Hematopoietic multipotent progenitor cell (in vitro differentiated cells): Measurements from ENCODE around the gene KCNK1. TPM values are rescaled to one million over a fixed set of nuclear protein-coding genes. Genes with fewer than 3 reads are reported as not detected.

Source experiments
- DNase-seq, 3 donors: peaks; one replicate each; pipeline ENCODE4 v3.0.0-alpha.2; 2011 to 2015; ENCODE audit warnings: low read depth in 2 of 3, low spot score in 2 of 3
- small RNA-seq: library from RNA; depleted of rRNA; stranded (forward); fragments of <200 nt; gene quantifications from one replicate; pipeline ENCODE3, GENCODE V24; 2012
- total RNA-seq: library from RNA; depleted of rRNA; stranded (reverse); fragments of >200 nt; gene quantifications from one replicate; pipeline ENCODE4 v1.2.3, GENCODE V29; 2012

The KCNK1 gene
- total RNA-seq, 1 donor = under 0.01 TPM

DNA sequence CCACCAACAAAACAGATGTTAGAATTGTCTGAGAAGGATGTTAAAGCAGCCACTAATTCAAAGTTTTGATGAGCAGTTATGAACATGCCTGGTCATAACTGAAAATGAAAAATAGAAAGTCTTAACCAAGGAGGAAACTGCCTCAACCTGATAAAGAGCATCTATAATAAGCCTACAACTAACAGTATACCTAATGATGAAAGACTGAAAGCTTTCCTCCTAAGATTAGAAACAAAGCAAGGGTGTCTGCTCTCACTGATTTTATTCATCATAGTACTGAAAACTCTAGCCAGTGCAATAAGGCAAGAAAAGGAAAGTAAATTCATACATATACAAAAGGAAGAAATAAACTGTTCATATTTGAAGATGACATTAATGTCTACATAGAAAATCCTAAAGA is 82.0 kb downstream of the KCNK1 start:
- DNase-seq = no peak

DNA sequence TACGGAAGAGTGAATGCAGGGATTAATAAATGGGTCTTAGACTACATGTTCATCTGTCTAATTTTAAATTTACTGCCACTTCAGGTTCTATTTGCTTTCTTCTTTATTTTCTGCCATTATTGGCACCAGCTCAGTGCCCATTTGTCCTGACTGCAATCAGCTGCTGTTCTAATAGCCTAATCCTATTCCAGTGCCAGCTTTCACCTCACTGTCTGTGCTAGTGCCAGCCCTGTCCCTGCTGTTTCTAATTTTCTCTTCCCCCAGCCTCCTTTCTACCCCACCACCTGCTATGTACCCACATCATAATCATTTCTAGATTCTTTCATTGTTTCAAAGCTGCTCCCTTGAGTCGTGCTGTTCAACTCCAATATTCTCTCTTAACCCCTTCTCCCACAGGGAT is 86.4 kb downstream of the KCNK1 start:
- no peak for DNase-seq

DNA sequence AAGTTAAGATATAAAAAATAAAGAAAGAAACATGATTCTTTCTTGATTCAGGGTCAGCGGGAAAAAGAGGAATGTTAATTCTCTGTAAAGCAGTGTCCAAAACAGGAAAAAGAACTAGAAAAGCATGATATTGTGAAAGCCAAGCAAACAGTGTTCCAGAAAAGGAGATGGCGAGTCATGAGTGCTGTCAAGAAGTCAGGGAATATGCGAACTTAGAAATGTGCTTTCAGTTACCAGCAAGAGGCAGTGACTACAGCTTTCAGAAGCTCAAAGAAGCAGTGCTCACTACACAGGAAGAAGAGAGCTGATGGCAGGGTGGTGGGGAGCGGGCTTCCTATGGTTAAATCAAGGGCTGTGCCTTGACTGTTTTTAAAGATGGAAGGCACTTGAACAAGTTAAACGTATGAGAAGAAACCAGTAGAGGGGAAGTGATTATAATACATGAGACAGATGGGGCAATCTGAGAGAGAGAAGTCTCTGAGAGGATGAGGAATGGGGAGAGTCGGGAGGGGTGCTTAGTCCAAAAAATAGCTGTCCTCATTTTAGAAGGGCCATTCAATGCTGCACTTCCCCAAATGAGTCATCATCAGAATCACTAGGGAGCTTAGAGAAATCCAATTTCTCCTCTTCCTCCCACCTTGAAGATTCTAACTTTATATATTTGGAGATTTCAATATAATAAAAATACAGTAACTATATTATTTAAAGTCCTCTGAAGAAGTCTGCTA is 90.4 kb downstream of the KCNK1 start:
- no peak for DNase-seq

DNA sequence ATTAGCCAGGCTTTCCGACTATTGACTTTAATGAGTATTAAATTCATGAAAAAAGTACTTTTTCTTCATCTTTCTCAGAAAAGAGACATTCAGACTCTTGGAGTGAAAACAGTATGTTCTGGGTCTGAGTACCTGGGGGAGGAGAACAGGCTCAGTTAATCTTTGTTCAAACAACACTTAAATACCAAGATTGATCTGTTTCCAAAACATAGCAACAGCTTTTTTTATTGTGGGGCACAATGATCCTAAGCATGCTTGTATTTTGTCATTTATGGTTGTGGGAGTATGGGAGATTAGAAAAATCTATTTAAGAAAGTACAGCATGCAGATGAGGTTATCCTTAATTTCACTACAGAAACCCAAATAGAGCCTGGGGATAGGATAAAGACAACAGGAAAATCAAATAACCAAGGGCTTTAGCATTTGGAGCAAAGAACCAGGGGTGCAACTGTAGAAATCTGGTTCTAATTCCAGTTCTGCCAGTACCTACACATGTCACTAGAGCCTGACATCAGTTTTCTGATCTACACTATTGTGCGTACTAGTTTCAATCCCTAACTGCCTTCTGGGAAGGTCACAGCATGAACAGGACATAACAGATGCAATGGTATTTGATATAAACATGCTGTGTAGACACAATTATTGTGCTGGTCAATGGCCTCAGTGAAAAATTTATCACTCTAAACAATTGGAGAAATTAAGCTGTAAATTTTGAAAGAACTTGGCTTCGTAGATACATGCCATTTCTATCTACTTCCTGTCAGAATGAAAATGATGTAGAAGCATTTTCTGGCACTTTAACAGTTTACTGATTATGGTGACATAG is 91.2 kb downstream of the KCNK1 start:
- no peak for DNase-seq

DNA sequence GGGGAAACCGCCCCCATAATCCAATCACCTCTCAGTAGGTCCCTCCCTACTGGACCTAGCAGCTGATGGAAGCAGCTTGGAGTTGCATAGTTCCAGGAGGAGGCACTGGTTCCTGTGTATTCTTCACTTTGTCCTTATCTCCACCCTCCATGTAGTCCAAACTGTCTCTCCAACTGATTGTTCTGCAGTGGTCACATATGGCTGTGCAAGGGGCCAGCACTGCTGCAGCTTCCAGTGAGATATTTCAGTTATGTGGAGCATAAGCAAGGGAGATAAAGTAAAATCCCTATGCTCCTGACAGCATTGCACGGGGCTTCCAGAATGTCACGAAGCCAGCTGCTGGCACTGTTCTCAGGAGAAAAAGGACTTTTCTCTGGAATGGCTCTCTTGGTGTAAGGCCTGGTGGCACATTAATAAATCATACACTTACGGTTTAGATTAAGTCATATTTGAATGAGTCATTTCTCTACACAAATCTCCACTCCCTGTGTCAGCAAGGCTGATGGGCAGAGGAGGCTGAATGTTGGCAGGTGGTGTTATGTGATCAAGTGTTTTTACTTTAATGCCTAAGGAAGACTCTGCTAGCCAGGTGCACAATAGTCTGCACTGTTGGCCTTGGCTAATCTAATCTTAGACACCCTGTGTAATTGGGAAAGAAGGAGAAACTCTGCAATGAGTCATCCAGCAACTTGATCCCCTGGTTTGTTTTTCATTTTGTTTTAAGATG is 93.4 kb downstream of the KCNK1 start:
- no peak for DNase-seq

DNA sequence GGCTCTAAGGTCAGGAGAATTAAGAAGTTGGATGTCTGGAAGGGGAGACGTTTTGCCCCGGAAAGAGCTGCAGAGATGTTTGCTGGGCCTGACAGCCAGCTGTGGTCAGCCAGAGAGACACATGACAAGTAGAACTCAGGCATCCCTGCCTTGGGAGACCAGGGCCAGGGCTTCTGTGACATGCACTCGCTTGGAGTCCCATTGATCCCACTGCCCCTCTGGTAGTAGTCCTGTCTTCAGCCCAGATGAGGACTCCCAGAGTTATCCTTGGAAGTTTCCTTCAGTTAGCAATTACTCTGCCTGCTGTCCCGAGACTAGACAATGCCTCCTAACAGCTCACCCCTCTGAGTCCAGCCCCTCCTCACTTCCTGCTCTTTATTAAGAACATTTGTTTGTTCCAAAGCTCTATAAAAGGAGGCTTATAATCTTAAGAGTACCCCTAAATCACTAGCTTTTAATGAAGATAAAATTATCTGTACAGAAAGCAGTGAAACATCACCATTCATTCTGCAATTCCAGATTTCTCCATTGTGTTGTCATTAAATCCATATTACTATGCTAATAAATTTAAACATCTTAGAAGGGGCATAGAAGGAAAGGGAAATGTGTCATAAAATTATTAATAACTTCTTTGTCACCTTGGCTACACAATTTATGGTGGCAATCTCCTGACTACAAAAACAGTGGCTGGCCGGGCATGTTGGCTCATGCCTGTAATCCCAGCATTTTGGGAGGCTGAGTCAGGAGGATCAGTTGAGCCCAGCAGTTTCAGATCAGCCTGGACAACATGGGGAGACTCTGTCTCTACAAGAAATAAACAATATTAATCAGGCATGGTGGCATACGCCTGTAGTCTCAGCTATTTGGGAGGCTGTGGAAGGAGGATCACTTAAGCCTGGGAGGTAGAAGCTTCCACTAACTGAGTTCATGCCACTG is 94.2 kb downstream of the KCNK1 start:
- DNase-seq = no peak

DNA sequence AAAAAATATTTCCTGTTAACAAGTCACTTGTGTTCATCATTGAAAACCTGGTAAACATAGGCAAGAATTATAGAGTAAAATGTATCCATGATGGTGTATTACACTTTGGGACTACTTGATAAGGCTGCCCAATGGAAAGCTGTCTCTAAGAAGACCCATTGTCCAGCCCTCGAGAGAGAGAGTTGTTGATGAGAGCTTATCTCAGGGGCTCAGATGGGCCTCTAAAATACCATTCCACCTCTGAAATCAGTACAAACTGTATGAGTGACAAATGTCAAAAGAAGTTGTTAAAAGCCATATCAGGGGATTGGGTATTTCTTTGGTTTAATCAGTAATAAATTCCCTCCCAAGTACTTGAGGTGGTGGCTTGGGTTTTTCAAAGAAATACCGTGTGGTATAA is 96.1 kb downstream of the KCNK1 start:
- no peak for DNase-seq

DNA sequence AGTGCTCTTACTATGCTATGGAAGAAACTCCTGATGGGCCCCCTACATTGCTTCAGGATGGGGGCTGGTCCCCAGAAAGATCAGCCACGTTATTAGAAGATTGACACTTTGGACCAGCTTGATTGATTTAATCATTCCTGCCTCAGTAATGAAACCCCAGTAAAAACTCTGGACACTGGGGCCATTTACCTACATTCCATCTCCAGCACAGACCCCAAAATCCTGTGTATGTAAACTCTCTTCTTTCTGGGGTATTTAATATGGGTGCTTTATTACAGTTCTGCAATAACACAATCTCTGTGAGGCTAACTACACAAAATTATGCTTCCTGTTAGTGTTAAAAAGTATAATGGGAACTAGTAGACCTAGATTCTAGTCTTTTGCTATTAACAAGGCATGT is 96.6 kb downstream of the KCNK1 start:
- no peak for DNase-seq

DNA sequence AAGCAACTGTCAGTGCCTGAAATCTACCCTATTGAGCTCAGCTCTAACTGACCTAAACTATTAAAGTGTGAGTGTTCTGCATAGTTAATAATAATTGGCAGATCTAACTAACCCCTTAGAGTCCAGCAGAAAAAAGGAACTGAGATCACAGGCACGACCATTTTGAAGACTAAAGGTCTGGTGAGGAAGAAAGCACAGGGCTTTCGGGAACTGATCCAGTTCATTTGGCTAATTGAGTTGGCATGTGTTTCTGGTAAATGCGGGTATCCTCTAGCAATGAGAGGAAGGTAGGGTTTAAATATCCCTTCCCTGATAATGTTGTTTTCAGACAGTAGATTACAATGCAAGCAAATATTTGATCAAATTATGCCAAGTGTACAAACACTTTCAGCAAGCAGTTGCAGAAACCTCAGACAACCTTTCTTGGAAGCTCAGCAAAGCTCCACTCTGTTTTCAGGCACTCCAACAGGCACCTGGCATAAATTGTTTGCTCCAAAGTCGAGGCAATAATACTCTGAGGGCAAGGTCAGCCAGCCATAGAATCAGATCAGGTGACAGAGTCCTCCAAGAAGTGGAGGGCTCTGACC is 100.8 kb downstream of the KCNK1 start:
- no peak for DNase-seq

DNA sequence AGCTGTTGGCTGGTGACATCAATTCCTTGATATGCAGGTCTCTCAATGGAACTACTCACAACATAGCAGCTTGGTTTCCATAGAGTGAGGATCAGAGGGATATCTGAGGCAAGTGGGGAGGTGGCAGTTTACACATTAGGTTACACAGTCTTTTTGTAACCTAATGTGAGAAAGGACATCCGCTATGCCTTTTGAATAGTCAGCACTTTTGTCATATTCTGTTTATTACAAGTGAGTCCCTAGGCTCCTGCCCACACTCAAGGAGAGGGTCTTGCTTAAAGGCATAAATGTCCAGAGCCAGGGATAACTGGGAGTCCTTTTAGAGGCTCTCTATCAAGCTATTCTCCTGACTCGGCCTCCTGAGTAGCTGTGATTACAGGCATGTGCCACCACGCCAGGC is 104.2 kb downstream of the KCNK1 start:
- no peak for DNase-seq

DNA sequence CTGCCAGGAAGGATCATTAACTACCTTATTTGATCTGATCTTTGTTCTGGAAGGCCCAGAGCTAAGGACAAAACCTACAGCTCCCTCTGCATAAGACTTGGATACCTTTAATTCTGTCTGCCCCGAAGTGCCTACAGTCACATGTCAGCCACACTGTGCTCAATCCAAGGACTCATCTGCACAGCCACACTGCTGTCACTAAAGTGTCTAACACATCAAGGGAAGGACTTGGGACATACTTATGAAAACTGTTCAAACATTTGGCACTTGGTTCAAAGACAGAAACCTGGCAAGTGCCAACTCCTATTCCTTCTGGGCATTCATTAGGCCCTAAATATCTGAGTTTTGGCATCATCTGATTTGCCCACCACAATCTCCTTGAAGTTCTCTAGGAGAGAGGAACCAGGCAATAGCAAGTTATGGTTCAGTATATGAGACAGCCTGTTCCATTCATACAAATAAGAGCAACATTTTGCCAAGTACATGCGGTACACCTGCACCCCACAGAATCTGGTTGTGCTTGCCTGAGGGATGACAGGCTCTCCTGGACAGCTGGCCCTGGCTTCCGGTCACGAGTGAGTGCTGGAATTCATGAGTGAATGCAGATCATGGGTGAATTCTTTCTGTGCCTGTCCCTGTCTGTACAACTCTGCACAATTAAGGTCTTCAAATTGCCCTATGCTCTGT is 105.9 kb downstream of the KCNK1 start:
- DNase-seq = no peak

DNA sequence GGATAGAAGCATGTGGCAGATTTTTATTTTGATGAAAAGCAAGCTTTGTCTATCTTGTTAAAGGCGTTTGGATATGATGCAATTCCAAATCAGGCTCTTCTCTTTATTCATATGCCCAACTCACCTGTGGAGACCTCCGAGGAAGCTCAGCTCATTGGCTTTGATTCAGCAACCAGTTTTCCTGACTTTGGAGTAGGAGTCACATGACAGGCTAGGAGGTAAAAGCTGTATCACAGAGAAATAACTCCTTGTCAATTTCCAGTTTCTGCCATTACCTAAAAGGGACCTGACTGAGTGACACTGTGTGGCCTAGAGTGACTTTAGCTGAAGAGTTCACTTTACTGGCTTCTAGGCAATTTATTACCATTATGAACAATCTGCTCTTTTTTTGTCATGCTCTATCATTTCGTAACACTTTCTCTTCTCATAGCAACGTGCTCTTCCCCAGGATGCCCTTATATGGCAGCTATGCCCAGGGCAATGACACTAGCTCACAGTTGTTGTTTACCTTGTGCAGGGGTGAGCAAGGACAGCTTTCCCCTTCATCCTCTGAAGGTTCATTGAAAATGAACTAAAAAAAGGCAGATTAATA is 107.2 kb downstream of the KCNK1 start:
- DNase-seq = no peak

Small RNA genes within 50 kb of the gene (small RNA-seq; reads per million reads assigned to genes)
- gene MIR4427 = not detected
